HEK293 (cell line): Measurements from ENCODE around the gene CD8B.

Experiments used
- CTCF ChIA-PET: fragments of 350-600 bp; formaldehyde crosslinking; extraction: SDS; loops from one replicate; lab custom pipeline; 2021; ENCODE audit warnings: antibody characterized with exemption; lab: Yijun Ruan, JAX
- POLR2A ChIA-PET: fragments of 300-600 bp; formaldehyde crosslinking; extraction: SDS; loops from one replicate; lab custom pipeline; 2020; ENCODE audit warnings: antibody characterized with exemption, inconsistent platforms; lab: Yijun Ruan, JAX
- H3K27ac ChIP-seq: fragments of 200-500 bp; sonication (Bioruptor generic); 2 replicates; pipeline ENCODE4 v1.5.1; 2014; ENCODE audit warnings: low read depth, low read length, control low read depth, inconsistent platforms; ENCODE audit errors: extremely low read depth
- H3K36me3 ChIP-seq, 2 experiments: fragments of 200-500 bp in 1 of 2; sonication (Bioruptor generic) in 1 of 2; 1 replicate in 1 of 2; 2 replicates in 1 of 2; pipeline ENCODE4 v1.5.1; 2014 to 2017; ENCODE audit warnings: inconsistent platforms in 2 of 2, low read length in 2 of 2; ENCODE audit not compliant: control insufficient read depth in 2 of 2, insufficient read depth in 1 of 2
- H3K4me1 ChIP-seq: fragments of 200-500 bp; sonication (Bioruptor generic); 2 replicates; pipeline ENCODE4 v1.5.1; 2014; ENCODE audit warnings: mild to moderate bottlenecking, low read length, inconsistent platforms; ENCODE audit not compliant: control insufficient read depth, insufficient read depth
- H3K4me3 ChIP-seq: 2 replicates; pipeline ENCODE4 v1.5.1; 2011; ENCODE audit warnings: low read depth, mild to moderate bottlenecking, control low read depth, low read length, moderate library complexity
- H3K9me3 ChIP-seq: fragments of 200-500 bp; sonication (Bioruptor generic); 2 replicates; pipeline ENCODE4 v1.5.1; 2014; ENCODE audit warnings: low read depth, low read length, inconsistent platforms; ENCODE audit not compliant: control insufficient read depth, insufficient read depth
- GLI2 ChIP-seq: fragments of 450-650 bp; formaldehyde crosslinking; IDR thresholded peaks from 2 replicates; pipeline ENCODE4; 2017; ENCODE audit warnings: missing biosample characterization, missing genetic modification characterization, low read depth, borderline replicate concordance
- GLIS1 ChIP-seq: fragments of 450-650 bp; formaldehyde crosslinking; IDR thresholded peaks from 2 replicates; pipeline ENCODE4 v1.5.1; 2016; ENCODE audit warnings: missing biosample characterization, missing genetic modification characterization
- KLF1 ChIP-seq: fragments of 450-650 bp; formaldehyde crosslinking; IDR thresholded peaks from 2 replicates; pipeline ENCODE4 v1.5.1; 2016; ENCODE audit warnings: missing biosample characterization, missing genetic modification characterization
- KLF7 ChIP-seq: fragments of 450-650 bp; formaldehyde crosslinking; IDR thresholded peaks from 2 replicates; pipeline ENCODE4 v1.5.1; 2016; ENCODE audit warnings: missing biosample characterization, missing genetic modification characterization, borderline replicate concordance
- KLF9 ChIP-seq: fragments of 450-650 bp; formaldehyde crosslinking; IDR thresholded peaks from 2 replicates; pipeline ENCODE4 v1.5.1; 2016; ENCODE audit warnings: missing biosample characterization, missing genetic modification characterization, low read depth
- MZF1 ChIP-seq: fragments of 450-650 bp; formaldehyde crosslinking; IDR thresholded peaks from 2 replicates; pipeline ENCODE4 v1.5.1; 2017; ENCODE audit warnings: missing biosample characterization, missing genetic modification characterization, borderline replicate concordance
- PRDM6 ChIP-seq: fragments of 450-650 bp; formaldehyde crosslinking; IDR thresholded peaks from 2 replicates; pipeline ENCODE4 v1.5.1; 2017; ENCODE audit warnings: missing biosample characterization, missing genetic modification characterization
- SP2 ChIP-seq: fragments of 450-650 bp; formaldehyde crosslinking; IDR thresholded peaks from 2 replicates; pipeline ENCODE4 v1.5.1; 2016; ENCODE audit warnings: missing biosample characterization, missing genetic modification characterization
- YY1 ChIP-seq: fragments of 450-650 bp; formaldehyde crosslinking; IDR thresholded peaks from 2 replicates; pipeline ENCODE4 v1.5.1; 2018; ENCODE audit warnings: missing biosample characterization, missing genetic modification characterization
- ZBTB6 ChIP-seq: fragments of 450-650 bp; formaldehyde crosslinking; IDR thresholded peaks from 2 replicates; pipeline ENCODE4 v1.5.1; 2017; ENCODE audit warnings: missing biosample characterization, missing genetic modification characterization
- ZFP69B ChIP-seq: fragments of 450-650 bp; formaldehyde crosslinking; IDR thresholded peaks from 2 replicates; pipeline ENCODE4 v1.5.1; 2016; ENCODE audit warnings: missing biosample characterization, missing genetic modification characterization
- ZNF114 ChIP-seq: fragments of 450-650 bp; formaldehyde crosslinking; IDR thresholded peaks from 2 replicates; pipeline ENCODE4 v1.5.0; 2017; ENCODE audit warnings: missing biosample characterization, missing genetic modification characterization
- ZNF140 ChIP-seq: fragments of 450-650 bp; formaldehyde crosslinking; IDR thresholded peaks from 2 replicates; pipeline ENCODE4 v1.5.1; 2016; ENCODE audit warnings: missing biosample characterization, missing genetic modification characterization
- ZNF19 ChIP-seq: fragments of 450-650 bp; formaldehyde crosslinking; IDR thresholded peaks from 2 replicates; pipeline ENCODE4; 2016; ENCODE audit warnings: missing biosample characterization, missing genetic modification characterization, low read depth
- ZNF24 ChIP-seq: fragments of 450-650 bp; formaldehyde crosslinking; IDR thresholded peaks from 2 replicates; pipeline ENCODE4 v1.5.1; 2016; ENCODE audit warnings: missing biosample characterization, missing genetic modification characterization
- ZNF362 ChIP-seq: fragments of 450-650 bp; formaldehyde crosslinking; IDR thresholded peaks from 2 replicates; pipeline ENCODE4 v1.5.1; 2016; ENCODE audit warnings: missing biosample characterization, missing genetic modification characterization
- ZNF37A ChIP-seq: fragments of 450-650 bp; IDR thresholded peaks from 2 replicates; pipeline ENCODE4 v1.5.1; 2018; ENCODE audit warnings: missing biosample characterization, missing genetic modification characterization
- ZNF423 ChIP-seq: fragments of 450-650 bp; formaldehyde crosslinking; IDR thresholded peaks from 2 replicates; pipeline ENCODE4 v1.5.1; 2016; ENCODE audit warnings: missing biosample characterization, missing genetic modification characterization
- ZNF654 ChIP-seq: fragments of 450-650 bp; formaldehyde crosslinking; IDR thresholded peaks from 2 replicates; pipeline ENCODE4 v1.5.1; 2016; ENCODE audit warnings: low read depth, missing biosample characterization, missing genetic modification characterization
- ZNF777 ChIP-seq: fragments of 450-650 bp; formaldehyde crosslinking; IDR thresholded peaks from 2 replicates; pipeline ENCODE4 v1.5.1; 2017; ENCODE audit warnings: missing biosample characterization, missing genetic modification characterization, borderline replicate concordance
- ZSCAN23 ChIP-seq: fragments of 450-650 bp; formaldehyde crosslinking; IDR thresholded peaks from 2 replicates; pipeline ENCODE4 v1.5.1; 2016; ENCODE audit warnings: missing biosample characterization, missing genetic modification characterization

Gene CD8B

GRCh38 chr2:86831537-86831936 lies 30.1 kb downstream of the CD8B start:
- Histone ChIP-seq H3K36me3 (no peaks in the 10 kb centered on the region), H3K4me1 (no peaks in the 10 kb centered on the region), H3K4me3 (no peak overlapping the region), H3K9me3 (no peaks in the 10 kb centered on the region), H3K27ac (no peak overlapping the region)
- CTCF ChIA-PET: no interaction called here
- TF ChIP-seq KLF9 (tag by site-specific recombination) (no peak), KLF7 (no peak), ZNF777 (tag by site-specific recombination) (no peak), GLIS1 (tag by site-specific recombination) (no peak), GLI2 (tag by site-specific recombination) (no peak), ZBTB6 (tag by site-specific recombination) (no peak), ZNF114 (tag by site-specific recombination) (no peak), YY1 (tag by site-specific recombination) (no peak)
- POLR2A ChIA-PET: no interaction called here

GRCh38 chr2:86826951-86827350 lies 34.7 kb downstream of the CD8B start:
- H3K27ac ChIP-seq: no peak overlapping the region
- ChIA-PET POLR2A (no interaction called here), CTCF (no interaction called here)
- H3K4me3 ChIP-seq: no peak overlapping the region
- TF ChIP-seq ZNF19: no peak
- TF ChIP-seq ZNF362 (tag by site-specific recombination): no peak
- TF ChIP-seq ZNF24 (tag by site-specific recombination): no peak
- TF ChIP-seq MZF1 (tag by site-specific recombination): no peak
- TF ChIP-seq SP2 (tag by site-specific recombination): no peak
- TF ChIP-seq ZSCAN23 (tag by site-specific recombination): no peak
- no peak for TF ChIP-seq ZNF37A
- TF ChIP-seq ZFP69B (tag by site-specific recombination): no peak
- no peak for TF ChIP-seq KLF1 (tag by site-specific recombination)
- TF ChIP-seq PRDM6 (tag by site-specific recombination): no peak
- TF ChIP-seq ZNF423 (tag by site-specific recombination): no peak
- TF ChIP-seq ZNF654 (tag by site-specific recombination): no peak
- TF ChIP-seq ZNF140: no peak
- TF ChIP-seq KLF7: no peak
- H3K36me3 ChIP-seq: no peaks in the 10 kb centered on the region
- no peaks in the 10 kb centered on the region for H3K4me1 ChIP-seq
- no peaks in the 10 kb centered on the region for H3K9me3 ChIP-seq
